Measurements from ENCODE around the gene CNNM2. TPM values are rescaled to one million over a fixed set of nuclear protein-coding genes. Genes with fewer than 3 reads are reported as not detected.

The CNNM2 gene
- total RNA-seq, 2 donors from 2014 or later: 14.7 to 17.9 TPM

DNA sequence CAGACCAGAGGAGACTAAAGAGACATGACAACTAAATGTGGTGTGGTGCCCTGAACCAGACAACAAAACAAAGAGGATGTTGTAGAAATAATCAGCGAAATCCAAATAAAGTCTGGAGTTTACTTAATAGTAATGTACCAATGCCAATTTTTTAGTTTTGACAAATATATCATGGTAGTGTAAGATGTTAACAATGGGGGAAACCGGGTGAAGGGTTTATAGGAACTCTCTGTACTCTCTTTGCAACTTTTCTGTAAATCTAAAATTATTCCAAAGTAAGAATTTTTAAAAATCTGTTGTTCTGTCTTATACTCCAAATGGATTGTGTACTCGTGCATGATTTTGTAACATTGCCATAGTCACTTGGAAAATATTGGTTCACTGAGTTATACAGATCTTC, 129.3 kb downstream of the CNNM2 start:
- 86 to 100% methylated on average over 1 to 3 of the region's 3 CpGs for WGBS, 2 experiments (ENCODE audit: insufficient coverage in 1 of 2, insufficient read length in 1 of 2)
- no peaks in the 10 kb centered on the region for H3K9me3 ChIP-seq (ENCODE audit: control insufficient read depth, low read length)
- TF ChIP-seq, protein P1, sequence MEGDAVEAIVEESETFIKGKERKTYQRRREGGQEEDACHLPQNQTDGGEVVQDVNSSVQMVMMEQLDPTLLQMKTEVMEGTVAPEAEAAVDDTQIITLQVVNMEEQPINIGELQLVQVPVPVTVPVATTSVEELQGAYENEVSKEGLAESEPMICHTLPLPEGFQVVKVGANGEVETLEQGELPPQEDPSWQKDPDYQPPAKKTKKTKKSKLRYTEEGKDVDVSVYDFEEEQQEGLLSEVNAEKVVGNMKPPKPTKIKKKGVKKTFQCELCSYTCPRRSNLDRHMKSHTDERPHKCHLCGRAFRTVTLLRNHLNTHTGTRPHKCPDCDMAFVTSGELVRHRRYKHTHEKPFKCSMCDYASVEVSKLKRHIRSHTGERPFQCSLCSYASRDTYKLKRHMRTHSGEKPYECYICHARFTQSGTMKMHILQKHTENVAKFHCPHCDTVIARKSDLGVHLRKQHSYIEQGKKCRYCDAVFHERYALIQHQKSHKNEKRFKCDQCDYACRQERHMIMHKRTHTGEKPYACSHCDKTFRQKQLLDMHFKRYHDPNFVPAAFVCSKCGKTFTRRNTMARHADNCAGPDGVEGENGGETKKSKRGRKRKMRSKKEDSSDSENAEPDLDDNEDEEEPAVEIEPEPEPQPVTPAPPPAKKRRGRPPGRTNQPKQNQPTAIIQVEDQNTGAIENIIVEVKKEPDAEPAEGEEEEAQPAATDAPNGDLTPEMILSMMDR (conservative IDR thresholded peaks at IDR 0.05): no peak
- Mint-ChIP-seq H3K9me3 (no peaks in the 10 kb centered on the region), H3K4me1 (peaks cover 8% of the 10 kb centered on the region), H3K27ac (no peak overlapping the region), H3K4me3 (no peak overlapping the region), H3K27me3 (ENCODE audit: insufficient read depth) (no peaks in the 10 kb centered on the region), H3K36me3 (ENCODE audit: low read depth) (no peaks in the 10 kb centered on the region)
- no peak overlapping the region for H3K27ac ChIP-seq (ENCODE audit: low read depth, low read length)
- H3K9ac ChIP-seq (ENCODE audit: extremely low read depth, low read length, poor library complexity, severe bottlenecking): no peak overlapping the region
- DNase-seq: no peak
- H3K4me1 ChIP-seq (ENCODE audit: control insufficient read depth, insufficient read depth, low read length): no peaks in the 10 kb centered on the region
- no peak overlapping the region for H3K4me3 ChIP-seq (ENCODE audit: low read length)
- H3K36me3 ChIP-seq (ENCODE audit: control insufficient read depth, insufficient read depth, low read length): no peaks in the 10 kb centered on the region
- H3K27me3 ChIP-seq (ENCODE audit: control insufficient read depth, insufficient read depth, low read length, poor library complexity, severe bottlenecking): no peaks in the 10 kb centered on the region

DNA sequence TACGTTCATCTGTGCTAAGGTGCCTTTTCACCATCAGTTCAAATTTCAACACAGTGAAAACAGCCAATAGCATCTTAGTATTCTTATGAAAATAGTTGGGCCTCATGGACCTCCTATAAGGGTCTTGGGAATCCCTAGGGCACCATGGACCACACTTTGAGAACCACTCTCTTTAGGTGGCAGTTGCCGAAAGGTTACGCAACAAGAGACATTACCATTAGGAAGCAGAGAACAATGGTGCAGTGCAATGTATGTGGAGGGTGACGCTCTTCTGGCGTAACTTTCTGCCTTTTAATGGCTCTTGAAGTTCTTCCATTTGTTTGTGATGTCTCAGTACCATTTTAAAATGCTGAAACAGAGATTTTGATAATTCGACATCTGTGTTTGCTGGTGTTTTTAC, 131.1 kb downstream of the CNNM2 start:
- H3K36me3 Mint-ChIP-seq (ENCODE audit: low read depth): no peaks in the 10 kb centered on the region
- H3K4me3 Mint-ChIP-seq: no peak overlapping the region
- Histone ChIP-seq H3K4me3 (ENCODE audit: low read length) (no peak overlapping the region), H3K36me3 (ENCODE audit: control insufficient read depth, insufficient read depth, low read length) (no peaks in the 10 kb centered on the region), H3K27me3 (ENCODE audit: control insufficient read depth, insufficient read depth, low read length, poor library complexity, severe bottlenecking) (no peaks in the 10 kb centered on the region), H3K4me1 (ENCODE audit: control insufficient read depth, insufficient read depth, low read length) (no peaks in the 10 kb centered on the region), H3K9ac (ENCODE audit: extremely low read depth, low read length, poor library complexity, severe bottlenecking) (no peak overlapping the region), H3K27ac (ENCODE audit: low read depth, low read length) (no peak overlapping the region), H3K9me3 (ENCODE audit: control insufficient read depth, low read length) (no peaks in the 10 kb centered on the region)
- no peak overlapping the region for H3K27ac Mint-ChIP-seq
- 86 to 92% methylated on average over 5 to 6 of the region's 6 CpGs for WGBS, 2 experiments (ENCODE audit: insufficient coverage in 1 of 2, insufficient read length in 1 of 2)
- TF ChIP-seq, protein P1 (conservative IDR thresholded peaks at IDR 0.05): no peak
- no peaks in the 10 kb centered on the region for H3K27me3 Mint-ChIP-seq (ENCODE audit: insufficient read depth)
- DNase-seq: no peak
- peaks cover 13% of the 10 kb centered on the region for H3K4me1 Mint-ChIP-seq
- H3K9me3 Mint-ChIP-seq: no peaks in the 10 kb centered on the region

DNA sequence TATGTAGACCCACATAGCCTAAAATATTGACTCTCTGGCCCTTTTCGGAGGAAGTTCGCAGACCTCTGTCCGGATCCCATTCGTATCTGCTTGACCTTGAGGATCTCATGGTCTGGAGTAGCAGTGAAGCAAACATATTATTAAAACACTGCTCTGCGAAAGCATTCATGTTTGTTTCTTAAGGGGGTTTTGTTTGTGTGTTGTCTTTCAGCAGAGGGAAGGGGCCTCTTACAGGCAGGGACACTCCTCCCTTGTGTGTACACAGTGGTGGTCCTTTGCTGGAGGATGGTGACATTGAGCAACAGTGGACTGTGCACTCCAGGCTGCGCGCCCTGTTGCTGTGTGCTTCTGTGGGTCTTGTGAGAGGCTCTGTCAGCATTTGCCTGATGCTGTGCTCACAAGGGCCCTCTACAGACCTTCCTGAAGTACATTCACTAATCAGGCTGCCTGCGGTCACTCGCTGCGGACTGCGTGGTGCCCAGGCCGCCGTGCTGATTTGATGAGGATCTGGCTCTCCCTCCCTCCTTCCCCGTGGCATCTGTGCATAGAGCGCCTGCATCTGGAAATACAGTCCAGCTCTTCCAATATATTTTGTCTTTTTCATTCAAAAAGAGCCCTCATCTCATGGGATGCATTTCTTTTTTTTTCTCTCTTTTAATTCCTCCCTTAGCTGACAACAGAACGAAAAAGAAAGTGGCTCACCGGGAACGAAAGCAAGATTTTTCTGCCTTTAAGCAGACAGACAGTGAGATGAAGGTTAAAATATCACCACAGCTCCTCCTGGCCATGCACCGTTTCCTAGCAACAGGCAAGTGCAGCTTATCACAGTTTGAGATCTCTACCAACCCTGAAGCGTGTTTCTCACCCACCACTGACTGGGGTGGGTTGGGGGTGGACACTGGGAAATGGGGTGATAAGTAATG, 135.8 kb downstream of the CNNM2 start:
- WGBS, 2 experiments (ENCODE audit: insufficient coverage in 1 of 2, insufficient read length in 1 of 2): 42 to 66% methylated on average over 10 to 20 of the region's 20 CpGs
- TF ChIP-seq, protein P1 (conservative IDR thresholded peaks at IDR 0.05): peak; percentile 71
- Histone ChIP-seq H3K9me3 (ENCODE audit: control insufficient read depth, low read length) (no peaks in the 10 kb centered on the region), H3K27ac (ENCODE audit: low read depth, low read length) (no peak overlapping the region), H3K36me3 (ENCODE audit: control insufficient read depth, insufficient read depth, low read length) (no peaks in the 10 kb centered on the region), H3K4me3 (ENCODE audit: low read length) (no peak overlapping the region), H3K27me3 (ENCODE audit: control insufficient read depth, insufficient read depth, low read length, poor library complexity, severe bottlenecking) (no peaks in the 10 kb centered on the region), H3K9ac (ENCODE audit: extremely low read depth, low read length, poor library complexity, severe bottlenecking) (no peak overlapping the region), H3K4me1 (ENCODE audit: control insufficient read depth, insufficient read depth, low read length) (no peaks in the 10 kb centered on the region)
- H3K36me3 Mint-ChIP-seq (ENCODE audit: low read depth): peaks cover 6% of the 10 kb centered on the region
- no peak overlapping the region for H3K27ac Mint-ChIP-seq
- no peaks in the 10 kb centered on the region for H3K9me3 Mint-ChIP-seq
- H3K4me1 Mint-ChIP-seq: peaks cover 6% of the 10 kb centered on the region
- peak; percentile 85 for DNase-seq
- H3K4me3 Mint-ChIP-seq: no peak overlapping the region
- no peaks in the 10 kb centered on the region for H3K27me3 Mint-ChIP-seq (ENCODE audit: insufficient read depth)
